HFFc6 (cell line): ENCODE data around the gene KRT77. TPM values are rescaled to one million over a fixed set of nuclear protein-coding genes. Genes with fewer than 3 reads are reported as not detected.

Source experiments
- DNase-seq: peaks from one replicate; pipeline ENCODE4 v3.0.0-alpha.2; 2018
- H3K27ac Mint-ChIP-seq: 2 replicates; pipeline ENCODE4 v1.8.0; 2020; ENCODE audit warnings: mild to moderate bottlenecking, mixed read lengths
- H3K27me3 Mint-ChIP-seq: 2 replicates; pipeline ENCODE4 v1.8.0; 2021; ENCODE audit warnings: mild to moderate bottlenecking, moderate library complexity, mixed read lengths; ENCODE audit not compliant: insufficient read depth
- H3K36me3 Mint-ChIP-seq: 2 replicates; pipeline ENCODE4 v1.8.0; 2021; ENCODE audit warnings: low read depth, mixed read lengths
- H3K4me1 Mint-ChIP-seq: 2 replicates; pipeline ENCODE4 v1.8.0; 2020; ENCODE audit warnings: low read depth, mixed read lengths
- H3K4me3 Mint-ChIP-seq: 2 replicates; pipeline ENCODE4 v1.8.0; 2020; ENCODE audit warnings: mild to moderate bottlenecking, moderate library complexity, mixed read lengths
- H3K9me3 Mint-ChIP-seq: 2 replicates; pipeline ENCODE4 v1.8.0; 2020; ENCODE audit warnings: mild to moderate bottlenecking, mixed read lengths
- CTCF ChIP-seq: fragments of 200-600 bp; sonication (generic); IDR thresholded peaks from 2 replicates; pipeline ENCODE4 v1.5.0; 2021; ENCODE audit warnings: antibody characterized with exemption, mild to moderate bottlenecking
- total RNA-seq, 6 experiments: library from RNA; stranded (reverse); fragmentation: NEBNext Ultra II Directional; extraction: Animal tissue kit (Norgen Biotek cat#: 25700); gene quantifications; 2 replicates in 1 of 6; 3 replicates in 5 of 6; pipeline ENCODE4 v1.2.3, GENCODE V29; 2021

KRT77 gene
- total RNA-seq, 6 experiments from 2014 or later = not detected

GRCh38 chr12:52641468-52641867 is 61.9 kb downstream of the KRT77 start:
- H3K9me3 Mint-ChIP-seq = no peaks in the 10 kb centered on the region
- H3K4me3 Mint-ChIP-seq = no peak overlapping the region
- H3K36me3 Mint-ChIP-seq = no peaks in the 10 kb centered on the region
- peaks cover 43% of the 10 kb centered on the region for H3K27me3 Mint-ChIP-seq
- no peak for TF ChIP-seq CTCF
- H3K4me1 Mint-ChIP-seq = no peaks in the 10 kb centered on the region
- no peak overlapping the region for H3K27ac Mint-ChIP-seq
- no peak for DNase-seq

Other genes with a start within 250 kb of the KRT77 start
- not detected for gene KRT6C, start 229.7 kb downstream of the KRT77 start, total RNA-seq
- not detected for gene KRT6A, start 210.3 kb downstream of the KRT77 start, total RNA-seq
- not detected for gene KRT5, start 183.1 kb downstream of the KRT77 start, total RNA-seq
- not detected for gene KRT71, start 150.4 kb downstream of the KRT77 start, total RNA-seq
- not detected for gene KRT74, start 129.7 kb downstream of the KRT77 start, total RNA-seq
- gene KRT72, start 102.1 kb downstream of the KRT77 start, total RNA-seq = not detected
- gene KRT73, start 85.0 kb downstream of the KRT77 start, total RNA-seq = not detected
- not detected for gene KRT2, start 51.3 kb downstream of the KRT77 start, total RNA-seq
- not detected for gene KRT1, start 23.1 kb downstream of the KRT77 start, total RNA-seq
- not detected for gene KRT76, start 73.8 kb upstream of the KRT77 start, total RNA-seq
- gene KRT3, start 92.6 kb upstream of the KRT77 start, total RNA-seq = not detected
- under 1 TPM in 4 of 6 experiments, not detected in 2; 0.18 to 0.31 (median 0.30) TPM for gene KRT4, start 110.6 kb upstream of the KRT77 start, total RNA-seq
- gene KRT79, start 130.8 kb upstream of the KRT77 start, total RNA-seq = not detected
- gene KRT78, start 145.5 kb upstream of the KRT77 start, total RNA-seq = under 1 TPM in 1 of 6 experiments, not detected in 5; 0.30 TPM
- 10 to 100 TPM; 41.4 to 50.4 (median 44.8) TPM for gene KRT8, start 201.6 kb upstream of the KRT77 start, total RNA-seq
- gene KRT18, start 245.6 kb upstream of the KRT77 start, total RNA-seq = 100 to 1,000 TPM; 556 to 745 (median 582) TPM